GM12892 (cell line): Measurements from ENCODE around the gene ZNF536.

Source experiments
- DNase-seq: peaks from one replicate; pipeline ENCODE4 v3.0.0; 2011; ENCODE audit not compliant: insufficient read length
- FAIRE-seq: peaks from 2 replicates; lab custom pipeline; 2011; peaks lifted over from hg19 to GRCh38; lab: Jason Lieb, UNC
- POLR2A ChIP-seq: IDR thresholded peaks from 2 replicates; pipeline ENCODE4 v1.6.1; 2011; ENCODE audit warnings: low read depth, low read length, control low read depth
- POLR2AphosphoS5 ChIP-seq: IDR thresholded peaks from 2 replicates; pipeline ENCODE4 v1.6.1; 2011; ENCODE audit warnings: low read depth, low read length, control low read depth
- TAF1 ChIP-seq: IDR thresholded peaks from 2 replicates; pipeline ENCODE4 v1.6.1; 2011; ENCODE audit warnings: low read depth, mild to moderate bottlenecking, control low read depth, low read length, borderline replicate concordance

The ZNF536 gene

GRCh38 chr19:30516531-30516930 lies 144.3 kb downstream of the ZNF536 start:
- FAIRE-seq: no peak
- DNase-seq: no peak
- TF ChIP-seq POLR2AphosphoS5 (no peak), TAF1 (no peak), POLR2A (no peak)

GRCh38 chr19:30518965-30519606 lies 146.9 kb downstream of the ZNF536 start:
- FAIRE-seq: no peak
- TF ChIP-seq POLR2AphosphoS5 (no peak), TAF1 (no peak), POLR2A (no peak)
- no peak for DNase-seq

- DNase-seq (no peak), FAIRE-seq (no peak)
- TF ChIP-seq POLR2A (no peak), POLR2AphosphoS5 (no peak), TAF1 (no peak)
Measured at GRCh38 chr19:30519607-30520205, 147.5 kb downstream of the ZNF536 start.

GRCh38 chr19:30520735-30521479 lies 148.7 kb downstream of the ZNF536 start:
- DNase-seq: no peak
- no peak for FAIRE-seq
- TF ChIP-seq POLR2A (no peak), POLR2AphosphoS5 (no peak), TAF1 (no peak)

- FAIRE-seq: no peak
Measured at GRCh38 chr19:30521937-30522336, 149.8 kb downstream of the ZNF536 start.

GRCh38 chr19:30522341-30522740 lies 150.2 kb downstream of the ZNF536 start:
- FAIRE-seq (no peak), DNase-seq (no peak)
- no peak for TF ChIP-seq TAF1
- TF ChIP-seq POLR2AphosphoS5: no peak
- no peak for TF ChIP-seq POLR2A

More at GRCh38 chr19:30521937-30522336, 149.8 kb downstream of the ZNF536 start:
- DNase-seq: no peak
- TF ChIP-seq POLR2AphosphoS5 (no peak), TAF1 (no peak), POLR2A (no peak)

GRCh38 chr19:30523791-30524190 lies 151.6 kb downstream of the ZNF536 start:
- TF ChIP-seq TAF1 (no peak), POLR2AphosphoS5 (no peak), POLR2A (no peak)
- FAIRE-seq (no peak), DNase-seq (no peak)

GRCh38 chr19:30525383-30525782 lies 153.2 kb downstream of the ZNF536 start:
- no peak for DNase-seq

GRCh38 chr19:30528919-30529318 lies 156.7 kb downstream of the ZNF536 start:
- no peak for FAIRE-seq
- TF ChIP-seq POLR2A (no peak), TAF1 (no peak), POLR2AphosphoS5 (no peak)
- no peak for DNase-seq

More at GRCh38 chr19:30525383-30525782, 153.2 kb downstream of the ZNF536 start:
- TF ChIP-seq TAF1 (no peak), POLR2AphosphoS5 (no peak), POLR2A (no peak)
- FAIRE-seq: no peak

- DNase-seq (no peak), FAIRE-seq (no peak)
- no peak for TF ChIP-seq POLR2AphosphoS5
- TF ChIP-seq POLR2A: no peak
- no peak for TF ChIP-seq TAF1
Measured at GRCh38 chr19:30529876-30530275, 157.7 kb downstream of the ZNF536 start.

- DNase-seq (no peak), FAIRE-seq (no peak)
- TF ChIP-seq POLR2A: no peak
- TF ChIP-seq TAF1: no peak
Measured at GRCh38 chr19:30530751-30531150, 158.6 kb downstream of the ZNF536 start.
